ENCODE results near the gene SLC16A9. TPM values are rescaled to one million over a fixed set of nuclear protein-coding genes. Genes with fewer than 3 reads are reported as not detected.
"Not testable (repeated sequence)": the region's sequence is repeated elsewhere in the genome, so short reads cannot be mapped to it uniquely, and the experiment has no call there.

The SLC16A9 gene
- polyA plus RNA-seq, 1 donor, result 2.6 TPM

DNA sequence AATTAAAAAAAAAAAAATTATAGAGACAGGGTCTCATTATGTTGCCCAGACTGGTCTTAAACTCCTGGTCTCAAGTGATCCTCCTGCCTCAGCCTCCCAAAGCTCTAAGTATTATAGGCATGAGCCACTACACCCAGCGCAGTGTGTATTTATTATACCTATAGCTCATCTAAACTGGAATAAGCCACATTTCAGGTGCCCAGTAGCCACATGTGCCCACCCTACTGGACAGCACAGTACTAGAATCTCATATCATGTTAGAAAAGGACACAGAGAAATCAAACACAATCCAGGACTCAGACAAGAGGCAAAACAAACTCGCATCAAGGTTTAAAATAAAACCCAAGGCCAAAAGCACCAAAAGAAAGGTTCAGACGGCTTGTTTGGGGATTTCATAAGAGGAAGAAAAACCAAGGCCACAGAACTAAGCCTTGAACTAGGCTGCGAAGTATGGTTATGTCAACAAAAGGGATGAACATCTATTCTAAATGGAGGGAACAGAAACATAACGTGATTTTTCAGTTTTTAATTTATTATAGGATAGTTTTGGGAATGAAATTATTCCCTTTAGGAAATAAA, 32.3 kb downstream of the SLC16A9 start:
- 91% methylated on average over 3 of the region's 5 CpGs for WGBS (ENCODE audit: insufficient coverage, low lambda C conversion rate)
- H3K4me3 ChIP-seq (ENCODE audit: low read length), result no peak overlapping the region
- H3K4me1 ChIP-seq (ENCODE audit: control insufficient read depth, insufficient read depth, low read length), result no peaks in the 10 kb centered on the region
- H3K9me3 ChIP-seq (ENCODE audit: control insufficient read depth, low read depth, low read length), result no peaks in the 10 kb centered on the region
- no peaks in the 10 kb centered on the region for H3K36me3 ChIP-seq (ENCODE audit: control insufficient read depth, insufficient read depth, low read length)
- no peak for DNase-seq
- H3K27ac ChIP-seq (ENCODE audit: low read length), result no peak overlapping the region
- no peaks in the 10 kb centered on the region for H3K27me3 ChIP-seq (ENCODE audit: control insufficient read depth, insufficient read depth, low read length)

DNA sequence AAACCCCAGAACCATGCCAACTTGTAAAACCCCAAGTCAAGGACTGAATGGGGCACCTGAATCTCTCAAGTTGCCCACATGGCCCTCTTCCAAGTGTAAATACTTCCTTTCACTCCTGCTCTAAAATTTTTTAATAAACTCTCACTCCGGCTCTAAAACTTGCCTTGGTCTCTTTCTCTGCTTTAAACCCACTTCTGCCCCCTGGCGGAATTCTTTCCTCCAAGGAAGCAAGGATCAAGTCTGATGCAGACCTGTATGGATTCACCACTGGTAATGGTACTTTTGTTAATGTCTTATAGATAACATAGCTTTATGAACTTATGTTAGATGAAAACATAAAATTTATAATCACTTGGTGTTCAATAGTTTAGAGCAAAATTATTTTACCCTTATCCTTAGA, 33.8 kb downstream of the SLC16A9 start:
- H3K4me3 ChIP-seq (ENCODE audit: low read length), result no peak overlapping the region
- H3K27me3 ChIP-seq (ENCODE audit: control insufficient read depth, insufficient read depth, low read length), result no peaks in the 10 kb centered on the region
- H3K9me3 ChIP-seq (ENCODE audit: control insufficient read depth, low read depth, low read length), result no peaks in the 10 kb centered on the region
- no peaks in the 10 kb centered on the region for H3K36me3 ChIP-seq (ENCODE audit: control insufficient read depth, insufficient read depth, low read length)
- H3K27ac ChIP-seq (ENCODE audit: low read length), result no peak overlapping the region
- DNase-seq, result no peak
- no CpG with 5 or more reads among the region's 2 CpGs for WGBS (ENCODE audit: insufficient coverage, low lambda C conversion rate)
- no peaks in the 10 kb centered on the region for H3K4me1 ChIP-seq (ENCODE audit: control insufficient read depth, insufficient read depth, low read length)

DNA sequence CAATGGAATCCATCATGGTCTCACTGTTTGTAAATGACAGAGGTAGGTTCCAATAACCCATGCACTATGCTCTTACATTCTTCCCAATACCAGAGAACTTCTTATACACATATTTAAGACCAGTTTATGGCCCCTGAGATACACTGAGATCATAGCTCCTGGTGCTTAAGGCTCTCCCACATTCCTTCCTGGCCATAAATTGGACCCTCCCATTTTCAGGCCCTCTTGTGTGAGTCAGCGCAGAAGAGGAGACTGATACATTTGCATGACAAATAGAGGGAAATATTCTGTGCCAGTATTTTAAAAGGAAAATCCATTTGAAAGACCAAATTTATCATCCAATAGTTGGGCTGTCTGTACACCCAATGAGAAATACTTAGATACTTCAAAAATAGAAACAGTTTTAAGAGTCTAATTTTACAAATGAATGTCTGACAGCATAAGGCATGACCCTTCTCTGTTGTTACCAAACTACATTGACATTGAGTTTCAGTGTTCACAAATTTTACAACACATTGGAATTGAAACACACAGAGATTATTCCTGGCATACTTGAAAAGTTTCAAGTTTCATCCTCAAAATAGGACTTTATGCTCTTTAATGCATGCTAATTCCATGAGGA, 35.3 kb downstream of the SLC16A9 start:
- WGBS (ENCODE audit: insufficient coverage, low lambda C conversion rate), result no CpG with 5 or more reads among the region's 1 CpG
- peak; percentile 29 to 48 for DNase-seq
- H3K36me3 ChIP-seq (ENCODE audit: control insufficient read depth, insufficient read depth, low read length), result no peaks in the 10 kb centered on the region
- no peak overlapping the region for H3K27ac ChIP-seq (ENCODE audit: low read length)
- H3K4me1 ChIP-seq (ENCODE audit: control insufficient read depth, insufficient read depth, low read length), result no peaks in the 10 kb centered on the region
- H3K9me3 ChIP-seq (ENCODE audit: control insufficient read depth, low read depth, low read length), result no peaks in the 10 kb centered on the region
- H3K4me3 ChIP-seq (ENCODE audit: low read length), result no peak overlapping the region
- H3K27me3 ChIP-seq (ENCODE audit: control insufficient read depth, insufficient read depth, low read length), result no peaks in the 10 kb centered on the region

DNA sequence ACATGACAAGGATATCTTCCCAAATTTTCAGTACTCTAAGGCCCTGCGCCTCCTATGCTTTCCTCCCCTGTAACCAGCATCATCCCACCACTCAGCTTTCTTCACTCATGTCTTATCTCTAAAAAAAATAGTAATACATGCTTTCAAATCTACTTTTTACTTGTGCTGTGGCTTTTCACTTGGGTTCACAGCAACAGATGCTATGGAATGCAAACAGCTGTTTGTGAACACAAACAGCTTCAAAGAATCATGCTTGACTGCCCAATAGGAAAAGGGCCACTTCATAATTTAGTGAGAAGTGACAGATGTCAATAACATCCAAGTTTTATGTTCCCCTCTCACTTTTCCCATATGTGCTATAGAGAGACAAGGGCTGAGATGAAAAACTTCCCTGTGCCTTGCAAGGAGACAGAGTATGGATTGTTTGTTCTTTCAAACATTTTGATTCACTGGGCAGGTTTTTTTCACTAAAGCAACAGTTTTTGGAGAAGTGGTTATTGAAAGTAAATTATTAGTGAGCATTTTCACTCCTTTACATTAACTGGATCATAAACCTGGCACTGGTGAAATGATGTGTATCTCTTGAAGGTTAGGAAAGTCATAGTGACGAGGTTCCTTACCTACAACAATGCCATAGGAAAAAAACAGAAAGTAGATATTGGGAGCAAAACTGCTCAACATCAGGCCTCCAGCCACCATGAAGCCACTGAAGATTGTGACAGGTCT, 37.3 kb downstream of the SLC16A9 start:
- Histone ChIP-seq H3K27me3 (ENCODE audit: control insufficient read depth, insufficient read depth, low read length) (no peaks in the 10 kb centered on the region), H3K9me3 (ENCODE audit: control insufficient read depth, low read depth, low read length) (no peaks in the 10 kb centered on the region), H3K4me3 (ENCODE audit: low read length) (no peak overlapping the region), H3K27ac (ENCODE audit: low read length) (no peak overlapping the region), H3K36me3 (ENCODE audit: control insufficient read depth, insufficient read depth, low read length) (no peaks in the 10 kb centered on the region), H3K4me1 (ENCODE audit: control insufficient read depth, insufficient read depth, low read length) (no peaks in the 10 kb centered on the region)
- WGBS (ENCODE audit: insufficient coverage, low lambda C conversion rate), result 80% methylated on average over 1 of the region's 2 CpGs
- no peak for DNase-seq

DNA sequence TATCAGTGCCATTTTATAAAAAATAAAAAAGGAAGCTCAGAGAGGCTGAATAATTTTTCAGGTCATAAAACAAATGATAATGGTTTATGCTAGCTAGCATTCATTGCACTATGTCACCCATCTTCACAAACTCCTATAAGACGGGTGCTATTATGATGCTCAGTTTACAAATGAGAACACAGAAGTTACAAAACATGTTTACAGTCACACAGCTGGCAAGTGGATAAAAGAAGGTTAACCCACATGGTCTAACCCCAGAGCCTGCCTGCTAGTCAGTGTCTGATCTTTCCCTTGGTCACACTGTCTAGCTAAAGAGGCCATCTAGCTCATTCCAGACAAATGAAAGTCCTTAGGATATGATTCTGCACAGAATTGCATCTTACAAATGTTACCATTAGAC, 39.4 kb downstream of the SLC16A9 start:
- no peaks in the 10 kb centered on the region for H3K4me1 ChIP-seq (ENCODE audit: control insufficient read depth, insufficient read depth, low read length)
- H3K4me3 ChIP-seq (ENCODE audit: low read length), result no peak overlapping the region
- H3K36me3 ChIP-seq (ENCODE audit: control insufficient read depth, insufficient read depth, low read length), result no peaks in the 10 kb centered on the region
- no peak for DNase-seq
- H3K9me3 ChIP-seq (ENCODE audit: control insufficient read depth, low read depth, low read length), result no peaks in the 10 kb centered on the region
- no peak overlapping the region for H3K27ac ChIP-seq (ENCODE audit: low read length)
- WGBS (ENCODE audit: insufficient coverage, low lambda C conversion rate), result no CpG with 5 or more reads among the region's 1 CpG
- no peaks in the 10 kb centered on the region for H3K27me3 ChIP-seq (ENCODE audit: control insufficient read depth, insufficient read depth, low read length)

DNA sequence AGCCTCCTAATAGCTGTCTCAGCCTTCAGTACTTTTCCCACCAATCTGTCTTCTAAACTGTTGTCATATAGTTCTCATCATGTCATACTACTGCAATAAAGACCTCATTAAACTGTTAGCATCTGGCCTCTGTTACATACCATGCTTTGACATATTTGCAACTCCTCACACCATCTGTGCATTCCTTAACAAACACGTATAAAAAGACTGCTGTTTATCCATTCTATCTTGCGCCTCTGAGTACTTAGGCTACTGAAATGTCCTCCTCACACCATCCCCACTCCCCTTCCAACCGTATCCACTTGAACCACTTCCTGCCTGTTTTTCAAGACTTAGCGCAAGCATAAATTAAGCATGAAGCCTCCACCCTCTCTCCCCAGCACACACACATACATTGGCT, 41.6 kb downstream of the SLC16A9 start:
- no peak for DNase-seq
- H3K4me3 ChIP-seq (ENCODE audit: low read length), result no peak overlapping the region
- no peak overlapping the region for H3K27ac ChIP-seq (ENCODE audit: low read length)
- no peaks in the 10 kb centered on the region for H3K4me1 ChIP-seq (ENCODE audit: control insufficient read depth, insufficient read depth, low read length)
- H3K9me3 ChIP-seq (ENCODE audit: control insufficient read depth, low read depth, low read length), result no peaks in the 10 kb centered on the region
- WGBS (ENCODE audit: insufficient coverage, low lambda C conversion rate), result no CpG with 5 or more reads among the region's 4 CpGs
- H3K27me3 ChIP-seq (ENCODE audit: control insufficient read depth, insufficient read depth, low read length), result no peaks in the 10 kb centered on the region
- H3K36me3 ChIP-seq (ENCODE audit: control insufficient read depth, insufficient read depth, low read length), result no peaks in the 10 kb centered on the region

DNA sequence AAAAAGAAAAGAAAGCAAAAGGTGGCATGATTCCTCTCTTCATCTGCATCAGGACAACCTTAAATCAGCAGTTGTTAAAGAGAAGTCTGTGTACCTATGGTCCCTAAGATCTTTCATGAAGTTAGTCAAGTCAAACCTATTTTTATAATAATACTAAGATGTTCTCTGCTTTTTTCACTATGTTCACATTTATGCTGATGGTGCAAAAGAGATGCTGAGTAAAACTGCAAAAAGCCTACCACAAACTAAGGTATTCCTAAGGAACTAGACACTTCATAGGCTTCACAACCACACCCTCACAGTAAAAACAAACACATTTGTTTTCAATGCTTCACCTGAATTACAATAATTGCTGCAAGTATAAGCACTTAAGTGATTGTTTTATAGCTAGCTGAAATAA, 43.3 kb downstream of the SLC16A9 start:
- no peaks in the 10 kb centered on the region for H3K9me3 ChIP-seq (ENCODE audit: control insufficient read depth, low read depth, low read length)
- H3K4me1 ChIP-seq (ENCODE audit: control insufficient read depth, insufficient read depth, low read length), result no peaks in the 10 kb centered on the region
- no peak for DNase-seq
- H3K4me3 ChIP-seq (ENCODE audit: low read length), result no peak overlapping the region
- no peaks in the 10 kb centered on the region for H3K27me3 ChIP-seq (ENCODE audit: control insufficient read depth, insufficient read depth, low read length)
- H3K36me3 ChIP-seq (ENCODE audit: control insufficient read depth, insufficient read depth, low read length), result no peaks in the 10 kb centered on the region
- H3K27ac ChIP-seq (ENCODE audit: low read length), result no peak overlapping the region

DNA sequence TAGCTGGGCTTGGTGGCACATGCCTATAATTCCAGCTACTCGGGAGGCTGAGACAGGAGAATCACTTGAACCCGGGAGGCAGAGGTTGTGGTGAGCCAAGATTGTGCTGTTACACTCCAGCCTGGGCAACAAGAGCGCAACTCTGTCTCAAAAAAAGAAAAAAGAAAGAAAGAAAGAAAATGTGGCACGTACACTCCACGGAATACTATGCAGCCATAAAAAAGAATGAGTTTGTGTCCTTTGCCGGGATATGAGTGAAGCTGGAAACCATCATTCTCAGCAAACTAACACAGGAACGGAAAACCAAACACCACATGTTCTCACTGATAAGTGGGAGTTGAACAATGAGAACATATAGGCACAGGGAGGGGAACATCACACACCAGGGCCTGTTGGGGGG, 46.4 kb downstream of the SLC16A9 start:
- WGBS (ENCODE audit: insufficient coverage, low lambda C conversion rate), result 100% methylated on average over 3 of the region's 7 CpGs
- not testable (repeated sequence) for H3K36me3 ChIP-seq (ENCODE audit: control insufficient read depth, insufficient read depth, low read length); H3K27ac ChIP-seq (ENCODE audit: low read length); DNase-seq; H3K9me3 ChIP-seq (ENCODE audit: control insufficient read depth, low read depth, low read length); H3K4me3 ChIP-seq (ENCODE audit: low read length); H3K27me3 ChIP-seq (ENCODE audit: control insufficient read depth, insufficient read depth, low read length); H3K4me1 ChIP-seq (ENCODE audit: control insufficient read depth, insufficient read depth, low read length)

DNA sequence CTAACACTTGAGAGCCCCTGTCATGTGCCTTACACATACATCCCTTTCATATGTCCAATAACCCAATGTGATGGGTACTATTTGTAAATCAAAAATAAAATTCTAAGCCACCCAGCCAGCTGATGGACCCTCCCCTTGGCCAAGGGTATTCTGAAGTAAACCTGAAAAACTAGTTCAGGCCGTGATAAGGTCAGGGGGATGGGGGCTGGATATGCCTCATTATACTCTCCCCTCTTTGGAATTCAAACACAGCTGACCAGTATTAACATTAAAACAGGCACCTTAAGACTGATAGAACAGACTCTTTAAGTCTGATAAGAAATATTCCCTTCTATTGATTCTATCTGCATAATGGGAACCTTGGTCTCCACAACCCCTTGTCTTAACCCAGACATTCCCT, 51.9 kb downstream of the SLC16A9 start:
- DNase-seq, result no peak
- H3K4me1 ChIP-seq (ENCODE audit: control insufficient read depth, insufficient read depth, low read length), result no peaks in the 10 kb centered on the region
- H3K27me3 ChIP-seq (ENCODE audit: control insufficient read depth, insufficient read depth, low read length), result no peaks in the 10 kb centered on the region
- no peaks in the 10 kb centered on the region for H3K9me3 ChIP-seq (ENCODE audit: control insufficient read depth, low read depth, low read length)
- no CpG with 5 or more reads among the region's 1 CpG for WGBS (ENCODE audit: insufficient coverage, low lambda C conversion rate)
- no peak overlapping the region for H3K4me3 ChIP-seq (ENCODE audit: low read length)
- H3K27ac ChIP-seq (ENCODE audit: low read length), result no peak overlapping the region
- no peaks in the 10 kb centered on the region for H3K36me3 ChIP-seq (ENCODE audit: control insufficient read depth, insufficient read depth, low read length)

DNA sequence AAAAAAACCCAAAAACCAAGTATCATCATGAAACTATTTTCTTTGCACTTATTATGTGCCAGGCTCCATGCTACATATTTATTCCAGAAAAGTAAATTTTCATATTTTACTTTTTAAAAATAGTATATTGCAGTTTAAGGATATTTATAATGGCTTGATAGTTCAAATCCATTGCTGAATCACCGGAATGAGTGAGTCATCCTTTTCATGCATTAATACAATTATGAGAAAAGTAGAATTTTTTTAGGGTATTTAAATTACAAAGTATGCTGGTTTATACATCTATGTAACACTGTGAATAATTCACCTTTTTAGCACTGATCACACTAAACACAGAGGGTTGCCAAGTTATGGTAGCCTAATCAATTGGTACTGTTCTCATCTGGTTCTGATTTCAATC, 54.3 kb downstream of the SLC16A9 start:
- Histone ChIP-seq H3K4me1 (ENCODE audit: control insufficient read depth, insufficient read depth, low read length) (no peaks in the 10 kb centered on the region), H3K27me3 (ENCODE audit: control insufficient read depth, insufficient read depth, low read length) (no peaks in the 10 kb centered on the region), H3K27ac (ENCODE audit: low read length) (no peak overlapping the region), H3K4me3 (ENCODE audit: low read length) (no peak overlapping the region), H3K36me3 (ENCODE audit: control insufficient read depth, insufficient read depth, low read length) (no peaks in the 10 kb centered on the region), H3K9me3 (ENCODE audit: control insufficient read depth, low read depth, low read length) (no peaks in the 10 kb centered on the region)
- DNase-seq, result no peak
- no CpG with 5 or more reads among the region's 1 CpG for WGBS (ENCODE audit: insufficient coverage, low lambda C conversion rate)

DNA sequence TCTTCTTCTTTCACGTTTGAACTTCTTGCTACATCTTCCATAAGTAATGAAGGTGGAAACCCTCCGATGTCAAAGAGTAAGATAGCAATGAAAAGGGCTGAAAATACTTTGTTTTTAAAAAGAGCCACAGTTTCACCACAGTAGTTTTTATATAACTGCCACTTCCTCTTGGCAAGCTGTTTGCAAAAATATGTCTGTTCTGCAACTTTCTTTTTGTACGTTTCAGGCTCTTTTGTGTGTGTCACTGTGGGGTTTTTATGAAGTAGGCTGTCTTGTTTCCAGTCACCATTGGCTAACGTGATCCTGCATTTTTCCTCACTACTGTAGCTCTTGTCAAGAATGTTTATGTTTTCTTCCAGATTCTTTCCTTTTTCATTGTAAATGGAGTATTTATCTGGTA, 55.6 kb downstream of the SLC16A9 start:
- no peak overlapping the region for H3K27ac ChIP-seq (ENCODE audit: low read length)
- DNase-seq, result no peak

More for the DNA sequence above, 55.6 kb downstream of the SLC16A9 start:
- no peaks in the 10 kb centered on the region for H3K4me1 ChIP-seq (ENCODE audit: control insufficient read depth, insufficient read depth, low read length)
- no peak overlapping the region for H3K4me3 ChIP-seq (ENCODE audit: low read length)
- no peaks in the 10 kb centered on the region for H3K9me3 ChIP-seq (ENCODE audit: control insufficient read depth, low read depth, low read length)
- no peaks in the 10 kb centered on the region for H3K36me3 ChIP-seq (ENCODE audit: control insufficient read depth, insufficient read depth, low read length)
- WGBS (ENCODE audit: insufficient coverage, low lambda C conversion rate), result 84% methylated on average over 2 of the region's 4 CpGs
- H3K27me3 ChIP-seq (ENCODE audit: control insufficient read depth, insufficient read depth, low read length), result no peaks in the 10 kb centered on the region
